ENCODE results near the gene ZNF792.
"Not testable (repeated sequence)": the region's sequence is repeated elsewhere in the genome, so short reads cannot be mapped to it uniquely, and the experiment has no call there.

The ZNF792 gene

DNA sequence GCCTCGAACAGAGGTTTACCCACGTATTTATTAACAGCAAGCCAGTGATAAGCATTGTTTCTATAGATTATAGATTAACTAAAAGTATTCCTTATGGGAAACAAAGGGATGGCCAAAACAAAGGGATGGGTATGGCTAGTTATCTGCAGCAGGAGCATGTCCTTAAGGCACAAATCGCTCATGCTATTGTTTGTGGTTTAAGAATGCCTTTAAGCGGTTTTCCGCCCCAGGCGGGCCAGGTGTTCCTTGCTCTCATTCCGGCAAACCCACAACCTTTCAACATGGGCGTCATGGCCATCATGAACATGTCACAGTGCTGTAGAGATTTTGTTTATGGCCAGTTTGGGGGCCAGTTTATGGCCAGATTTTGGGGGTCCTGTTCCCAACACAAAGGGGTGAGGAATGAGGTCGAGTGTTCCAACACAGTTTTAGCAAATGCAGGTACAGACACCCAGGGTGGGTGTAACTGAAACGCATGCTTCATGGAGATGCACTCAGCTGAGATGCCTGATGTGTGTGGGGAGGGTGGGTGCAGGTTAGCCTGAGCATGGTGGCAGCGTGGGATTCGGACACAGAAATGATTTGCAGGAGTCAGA lies 6.3 kb upstream of the ZNF792 start:
- not testable (repeated sequence) for DNase-seq

DNA sequence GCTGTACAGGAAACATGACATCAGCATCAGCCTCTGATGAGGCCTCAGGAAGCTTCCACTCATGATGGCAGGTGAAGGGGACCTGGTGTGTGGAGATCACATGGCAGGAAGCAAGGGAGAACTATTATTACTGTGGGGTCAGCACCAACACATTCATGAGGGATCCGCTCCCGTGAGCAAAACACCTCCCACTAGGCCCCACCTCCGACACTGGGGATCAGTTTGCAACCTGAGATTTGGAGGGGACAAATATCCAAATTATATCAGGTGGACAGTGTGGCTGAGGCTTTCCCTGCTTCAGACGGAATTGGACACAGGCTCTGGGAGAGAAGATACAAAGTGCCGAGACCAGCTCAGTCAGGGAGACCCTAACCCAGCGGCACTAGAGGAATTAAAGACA lies 5.7 kb upstream of the ZNF792 start:
- DNase-seq: no peak

DNA sequence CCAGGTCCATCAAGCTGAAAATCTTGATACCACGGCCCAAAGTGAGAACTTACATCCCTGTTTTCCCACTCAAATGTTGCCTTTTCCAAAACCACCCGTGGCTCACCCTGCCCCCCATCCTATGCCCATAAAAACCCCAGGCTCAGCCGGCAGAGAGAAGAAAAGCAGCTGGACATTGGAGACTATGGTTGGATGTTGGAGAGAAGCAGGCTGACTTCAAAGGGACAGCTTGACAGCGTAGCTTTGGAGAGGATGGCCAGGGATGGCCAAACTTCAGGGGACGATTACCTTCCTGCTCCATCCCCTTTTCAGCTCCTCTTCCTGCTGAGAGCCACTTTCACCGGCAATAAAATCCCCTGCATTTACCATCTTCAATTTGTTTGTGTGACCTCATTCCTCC lies 3.5 kb upstream of the ZNF792 start:
- DNase-seq: no peak

DNA sequence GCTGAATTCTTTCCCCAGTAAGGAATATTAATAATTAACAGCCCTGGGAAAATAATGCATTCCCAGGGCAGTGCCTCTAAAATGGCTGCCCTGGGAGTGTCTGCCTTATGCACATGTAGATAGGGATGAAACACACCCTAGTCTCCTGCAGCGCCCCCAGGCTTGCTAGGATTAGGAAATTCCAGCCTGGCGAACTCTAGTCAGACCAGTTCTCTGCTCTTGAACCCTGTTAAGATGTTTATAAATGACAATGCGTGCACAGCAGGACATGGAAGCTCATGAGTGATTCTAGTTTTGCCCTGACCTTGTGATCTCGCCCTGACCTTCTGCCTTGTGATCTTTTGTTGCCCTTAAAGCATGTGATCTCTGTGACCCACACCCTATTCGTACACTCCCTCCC lies 1.5 kb upstream of the ZNF792 start:
- DNase-seq: not testable (repeated sequence)

DNA sequence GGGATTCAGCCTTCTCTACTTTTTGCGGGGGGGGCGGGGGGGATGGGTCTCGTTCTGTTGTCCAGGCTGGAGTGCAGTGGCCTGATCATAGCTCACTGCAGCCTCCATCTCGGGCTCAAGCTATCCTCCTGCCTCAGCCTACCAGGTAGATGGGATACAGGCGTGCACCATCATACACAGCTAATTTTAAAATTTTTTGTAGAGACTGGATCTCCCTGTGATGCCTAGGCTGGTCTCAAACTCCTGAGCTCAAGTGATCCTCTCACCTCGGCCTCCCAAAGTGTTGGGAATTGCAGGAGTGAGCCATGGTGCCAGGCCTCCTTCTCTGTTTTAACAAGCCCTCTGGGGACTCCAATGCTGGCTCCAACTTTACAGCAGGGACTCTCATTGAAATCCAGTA lies 569 bp upstream of the ZNF792 start:
- no peak for DNase-seq

DNA sequence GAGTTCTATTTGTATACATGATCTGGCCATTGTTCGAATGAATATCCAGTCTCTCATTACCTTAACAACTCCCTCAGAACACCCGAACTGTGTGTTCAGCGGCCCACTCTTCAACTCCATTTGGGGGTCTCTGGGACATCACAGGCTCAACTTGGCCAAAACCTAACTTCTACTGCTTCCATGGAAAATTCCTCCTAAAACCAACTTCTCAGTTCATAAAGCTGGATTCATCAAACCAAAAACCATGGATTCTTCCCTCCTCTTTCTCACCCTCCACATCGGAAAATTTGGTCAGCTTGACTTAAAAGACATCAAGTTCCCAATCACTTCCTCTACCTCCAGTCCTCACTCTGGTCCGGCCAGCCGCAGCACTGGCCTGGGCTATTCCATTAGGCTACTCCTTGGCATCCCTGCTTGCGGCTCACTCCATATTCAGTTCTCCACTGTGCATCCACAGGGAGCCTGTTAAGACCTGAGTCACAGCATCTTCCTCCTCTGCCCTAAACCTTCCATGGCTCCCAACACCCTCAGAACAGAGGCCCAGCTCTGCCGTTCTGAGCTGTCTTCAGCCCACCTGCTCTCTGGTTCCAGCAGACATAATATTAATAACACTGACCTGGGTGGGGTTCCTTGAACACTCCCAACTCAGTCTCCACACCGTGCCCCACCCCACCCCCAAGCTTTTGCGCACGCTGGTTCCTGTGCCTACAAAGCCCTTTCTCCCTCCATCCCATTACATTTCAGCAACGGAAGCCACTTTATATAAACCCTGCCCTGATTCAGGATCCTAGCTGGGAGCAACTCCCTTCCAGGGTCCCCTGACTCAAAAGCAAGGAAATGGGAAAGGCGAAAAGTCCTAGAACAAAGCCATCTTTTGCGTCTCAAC lies 1.1 kb downstream of the ZNF792 start:
- no peak for DNase-seq

DNA sequence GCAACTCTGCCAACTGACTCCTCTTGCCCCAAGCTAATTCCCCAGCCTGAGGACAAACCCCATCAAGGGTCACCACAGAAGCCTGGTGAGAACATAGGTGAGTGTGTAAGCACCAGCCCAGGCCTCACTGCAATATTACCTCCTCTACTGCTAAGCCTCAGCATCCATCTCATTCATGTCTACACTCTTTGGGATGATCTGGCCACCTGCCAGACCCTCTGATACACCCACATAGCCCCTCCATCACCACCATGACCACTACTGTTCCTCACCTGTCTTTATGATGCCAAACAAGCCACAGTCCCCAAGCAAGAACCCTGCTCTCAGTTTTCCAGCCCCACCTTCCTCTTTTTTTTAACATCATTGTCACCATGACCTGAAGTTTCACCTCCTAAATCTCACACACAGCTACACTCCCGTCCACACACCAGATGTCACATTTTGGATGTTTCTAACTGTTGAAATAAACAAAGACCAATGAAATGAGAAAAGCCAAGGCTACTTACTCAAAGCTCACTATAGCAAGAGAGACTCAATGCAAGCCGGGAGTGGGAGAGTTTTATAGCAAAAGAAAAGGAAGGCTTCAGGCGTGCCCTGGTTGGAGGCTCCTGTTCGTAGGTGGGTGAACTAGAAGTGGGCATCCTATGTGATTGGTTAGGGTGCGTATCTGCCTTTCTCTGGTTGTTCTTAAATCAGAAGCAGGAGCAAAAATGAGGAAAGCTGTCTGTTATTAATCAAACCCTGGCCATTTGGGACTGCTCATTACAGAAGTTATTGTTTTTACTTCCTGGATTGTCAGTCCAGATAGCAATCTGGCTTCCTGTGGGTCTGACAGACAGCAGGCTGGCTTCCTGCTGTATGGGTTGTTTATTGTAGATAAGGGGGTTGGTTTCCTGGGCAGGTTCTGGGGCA lies 2.0 kb downstream of the ZNF792 start:
- no peak for DNase-seq

DNA sequence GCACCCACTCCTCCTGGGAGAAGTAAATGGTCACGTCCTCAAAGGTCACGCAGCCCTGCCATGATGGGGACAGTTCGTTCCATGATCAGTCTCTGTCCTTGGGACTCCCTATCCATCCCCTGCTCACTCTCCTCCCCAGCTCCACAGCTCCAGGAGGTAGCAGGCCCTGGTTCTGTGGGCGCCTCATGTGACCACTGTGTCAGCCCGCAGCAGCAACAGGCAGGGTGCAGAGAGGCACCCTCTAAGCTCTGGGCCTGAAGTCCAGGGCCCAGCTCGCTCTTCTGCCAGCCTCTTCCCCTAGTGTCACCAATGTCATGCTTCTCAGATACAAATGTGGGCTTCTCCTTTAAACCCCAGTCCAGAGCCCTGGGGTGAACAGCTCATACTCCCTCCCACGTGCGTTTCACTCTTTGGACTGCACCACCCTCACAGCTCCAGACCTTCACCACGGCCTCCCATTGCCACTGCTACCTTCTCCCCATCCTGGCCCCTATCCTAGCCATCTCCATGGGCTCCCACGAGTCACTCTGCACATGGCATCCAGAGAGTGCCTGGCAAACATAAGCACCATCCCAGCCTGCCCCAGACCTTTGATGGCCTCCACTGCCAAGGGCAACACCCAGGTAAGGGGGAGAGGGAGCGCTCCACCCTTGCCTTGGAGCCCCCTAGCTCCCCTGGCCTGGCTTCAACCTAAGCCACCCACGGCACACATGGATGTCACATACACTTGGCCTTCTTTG lies 2.9 kb downstream of the ZNF792 start:
- DNase-seq: no peak

DNA sequence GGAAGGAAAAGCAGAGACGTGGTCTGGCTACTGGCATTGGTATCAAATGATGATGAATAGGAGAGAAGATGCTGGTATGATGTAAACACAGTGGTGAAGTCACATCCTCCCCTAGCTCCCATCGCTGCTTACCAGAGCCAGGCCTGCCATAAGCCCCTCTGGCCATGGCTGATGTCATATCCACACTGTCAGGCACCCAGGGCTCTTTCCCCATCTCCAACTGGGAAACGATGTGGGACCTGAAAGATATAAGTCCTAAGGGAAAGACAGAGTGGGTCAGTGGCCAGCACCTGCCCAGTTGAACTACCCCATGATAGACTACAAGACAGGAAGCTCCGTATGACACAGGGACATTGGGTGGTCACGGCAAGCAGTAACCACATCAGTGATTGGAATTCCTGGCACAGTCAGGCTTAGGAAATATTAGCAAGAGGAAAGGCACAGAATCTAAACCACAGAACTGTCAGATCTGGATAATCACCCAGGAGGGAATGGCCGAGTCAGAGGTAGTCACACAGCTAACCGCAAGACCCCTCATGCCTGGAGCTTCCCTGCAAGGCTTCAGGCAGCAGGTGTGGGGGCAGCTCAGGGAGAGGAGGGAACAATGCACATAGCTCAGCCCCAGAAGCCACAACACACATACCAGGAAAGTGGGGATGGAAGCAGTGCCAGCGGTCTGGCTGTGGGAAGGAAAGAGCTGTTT lies 3.8 kb downstream of the ZNF792 start:
- no peak for DNase-seq

DNA sequence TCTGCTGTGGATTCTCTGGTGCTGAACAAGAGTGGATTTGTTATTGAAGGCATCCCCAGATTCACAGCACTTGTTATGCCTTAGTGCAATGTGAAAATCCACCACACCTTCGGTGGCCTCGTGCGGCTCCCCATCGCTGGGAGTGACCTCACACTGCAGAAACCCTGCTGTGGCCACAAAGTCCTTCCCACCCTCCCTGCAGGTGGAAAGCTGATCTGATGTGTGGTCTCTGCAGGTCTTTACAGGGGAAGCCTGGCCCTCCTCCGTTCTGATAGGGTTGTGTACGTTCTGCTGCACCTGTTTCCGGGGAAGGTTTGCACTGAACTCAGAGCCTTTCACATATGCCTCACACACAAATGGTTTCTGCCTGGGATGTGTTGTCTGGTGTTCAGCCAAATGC lies 5.0 kb downstream of the ZNF792 start:
- no peak for DNase-seq

DNA sequence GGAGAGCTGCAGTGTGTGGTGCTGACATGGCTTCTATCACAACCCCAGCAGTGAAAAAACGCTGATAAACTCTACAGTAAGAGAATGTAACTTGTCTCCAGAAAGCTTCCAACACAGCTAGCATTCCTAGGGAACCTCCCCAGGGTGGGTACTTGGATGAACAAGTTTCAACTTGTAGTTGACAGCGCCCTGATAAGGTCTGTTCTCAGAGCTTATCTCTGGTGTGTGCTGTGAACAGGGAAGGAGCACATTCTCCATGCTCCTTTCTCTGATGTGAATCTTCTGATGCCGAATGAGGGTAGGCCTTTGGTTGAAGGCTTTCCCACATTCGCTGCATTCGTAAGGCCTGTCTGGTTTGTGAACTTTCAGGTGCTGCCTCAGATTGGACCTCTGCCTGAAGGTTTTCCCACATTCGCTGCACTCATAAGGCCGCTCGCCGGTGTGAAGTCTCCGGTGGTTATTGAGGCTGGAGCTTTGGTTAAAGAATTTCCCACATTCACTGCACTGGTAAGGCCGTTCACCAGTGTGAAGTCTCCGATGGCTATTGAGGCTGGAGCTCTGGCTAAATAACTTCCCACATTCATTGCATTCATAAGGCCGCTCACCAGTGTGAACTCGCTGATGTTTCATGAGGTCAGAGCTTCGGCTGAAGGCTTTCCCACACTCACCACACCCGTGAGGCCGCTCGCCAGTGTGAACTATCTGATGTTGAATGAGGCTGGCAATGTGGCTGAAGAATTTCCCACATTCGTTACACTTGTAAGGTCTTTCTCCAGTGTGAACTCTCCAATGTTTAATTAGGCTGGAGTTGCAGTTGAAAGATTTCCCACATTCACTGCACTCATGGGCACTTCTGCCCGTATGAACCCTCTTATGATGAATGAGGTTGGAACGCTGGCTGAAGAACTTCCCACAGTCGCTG lies 5.9 kb downstream of the ZNF792 start:
- DNase-seq: no peak

DNA sequence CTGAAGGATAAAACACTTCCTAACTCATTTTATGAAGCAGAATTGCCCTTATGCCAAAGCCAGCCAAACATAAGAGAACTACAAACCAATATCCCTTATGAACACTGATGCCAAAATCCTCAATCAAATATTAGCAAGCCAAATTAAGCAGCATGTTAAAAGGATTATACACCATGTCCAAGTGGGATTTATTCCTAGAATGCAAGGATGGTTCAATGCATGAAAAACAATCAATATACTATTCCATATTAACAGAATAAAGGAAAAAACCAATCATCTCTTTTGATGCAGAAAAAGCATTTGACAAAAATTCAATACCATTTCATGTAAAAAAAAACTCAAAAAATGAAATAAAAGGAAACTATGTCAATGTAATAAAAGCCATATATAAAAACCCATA lies 10.9 kb downstream of the ZNF792 start:
- no peak for DNase-seq

DNA sequence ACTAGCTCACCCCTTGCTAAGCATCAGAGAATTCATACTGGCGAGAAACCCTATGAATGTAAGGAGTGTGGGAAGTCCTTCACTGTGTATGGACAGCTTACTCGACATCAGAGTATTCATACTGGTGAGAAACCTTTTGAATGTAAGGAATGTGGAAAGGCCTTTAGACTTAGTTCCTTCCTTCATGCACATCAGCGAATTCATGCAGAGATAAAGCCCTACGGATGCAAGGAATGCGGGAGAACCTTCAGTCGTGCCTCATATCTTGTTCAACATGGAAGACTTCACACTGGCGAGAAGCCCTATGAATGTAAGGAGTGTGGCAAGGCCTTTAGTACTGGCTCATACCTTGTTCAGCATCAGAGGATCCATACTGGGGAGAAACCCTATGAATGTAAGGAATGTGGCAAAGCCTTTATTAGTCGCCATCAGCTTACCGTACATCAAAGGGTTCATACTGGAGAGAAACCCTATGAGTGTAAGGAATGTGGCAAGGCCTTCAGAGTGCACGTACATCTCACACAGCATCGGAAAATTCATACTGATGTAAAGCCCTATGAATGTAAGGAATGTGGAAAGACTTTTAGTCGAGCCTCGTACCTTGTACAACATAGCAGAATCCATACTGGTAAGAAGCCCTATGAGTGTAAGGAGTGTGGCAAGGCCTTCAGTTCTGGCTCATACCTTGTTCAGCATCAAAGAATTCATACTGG lies 20.0 kb downstream of the ZNF792 start:
- no peak for DNase-seq

DNA sequence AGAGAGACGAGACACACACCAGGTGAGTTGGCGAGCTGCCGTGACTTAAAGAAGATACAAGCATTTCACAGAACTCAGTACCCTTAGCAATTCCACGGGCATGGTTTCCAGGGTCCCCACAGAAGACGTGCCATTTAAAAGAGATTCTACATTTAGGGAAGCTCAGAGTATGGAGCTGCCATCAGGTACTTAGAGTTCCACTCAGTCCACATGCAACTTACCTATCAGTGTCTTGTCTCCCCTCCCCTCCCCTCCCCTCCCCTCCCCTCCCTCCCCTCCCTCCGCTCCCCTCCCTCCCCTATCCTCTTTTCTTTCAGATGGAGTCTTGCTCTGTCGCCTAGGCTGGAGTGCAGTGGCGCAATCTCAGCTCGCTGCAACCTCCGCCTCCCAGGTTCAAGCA lies 25.1 kb downstream of the ZNF792 start:
- DNase-seq: no peak

DNA sequence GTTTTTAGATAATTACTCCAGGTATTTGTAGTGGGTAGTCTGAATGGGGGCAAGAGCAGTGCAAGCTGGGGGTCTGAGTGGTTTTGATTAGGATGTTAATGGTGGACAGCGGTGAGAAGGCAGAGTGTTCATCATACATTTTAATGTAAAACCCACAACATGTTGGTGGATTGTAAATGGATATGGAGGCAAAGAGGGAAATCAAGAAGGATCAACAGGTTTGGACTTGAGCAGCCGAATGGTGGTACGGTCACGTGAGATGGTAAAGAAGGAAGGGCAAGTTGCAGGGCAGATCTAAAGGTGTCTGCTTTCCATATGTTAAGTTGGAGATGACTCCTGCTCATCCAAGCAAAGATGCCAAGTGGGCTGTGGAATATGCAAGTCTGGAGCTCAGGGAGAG lies 27.8 kb downstream of the ZNF792 start:
- no peak for DNase-seq

DNA sequence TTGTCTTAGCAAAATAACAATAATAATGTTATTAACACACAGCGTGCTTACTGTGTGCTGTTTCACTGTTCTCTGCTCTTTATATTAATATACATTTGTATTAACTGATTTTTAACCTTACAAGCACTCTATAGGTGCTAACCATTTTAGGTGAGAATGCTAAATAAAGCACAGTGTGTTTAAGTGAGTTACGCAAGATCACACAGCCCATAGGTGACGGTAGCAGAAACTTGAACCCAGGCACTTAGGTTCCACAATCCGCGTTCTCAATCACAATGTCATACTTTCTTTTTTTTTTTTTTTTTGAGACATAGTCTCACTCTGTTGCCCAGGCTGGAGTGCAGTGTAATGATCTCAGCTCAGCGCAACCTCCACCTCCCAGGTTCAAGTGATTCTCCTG lies 31.5 kb downstream of the ZNF792 start:
- DNase-seq: no peak

DNA sequence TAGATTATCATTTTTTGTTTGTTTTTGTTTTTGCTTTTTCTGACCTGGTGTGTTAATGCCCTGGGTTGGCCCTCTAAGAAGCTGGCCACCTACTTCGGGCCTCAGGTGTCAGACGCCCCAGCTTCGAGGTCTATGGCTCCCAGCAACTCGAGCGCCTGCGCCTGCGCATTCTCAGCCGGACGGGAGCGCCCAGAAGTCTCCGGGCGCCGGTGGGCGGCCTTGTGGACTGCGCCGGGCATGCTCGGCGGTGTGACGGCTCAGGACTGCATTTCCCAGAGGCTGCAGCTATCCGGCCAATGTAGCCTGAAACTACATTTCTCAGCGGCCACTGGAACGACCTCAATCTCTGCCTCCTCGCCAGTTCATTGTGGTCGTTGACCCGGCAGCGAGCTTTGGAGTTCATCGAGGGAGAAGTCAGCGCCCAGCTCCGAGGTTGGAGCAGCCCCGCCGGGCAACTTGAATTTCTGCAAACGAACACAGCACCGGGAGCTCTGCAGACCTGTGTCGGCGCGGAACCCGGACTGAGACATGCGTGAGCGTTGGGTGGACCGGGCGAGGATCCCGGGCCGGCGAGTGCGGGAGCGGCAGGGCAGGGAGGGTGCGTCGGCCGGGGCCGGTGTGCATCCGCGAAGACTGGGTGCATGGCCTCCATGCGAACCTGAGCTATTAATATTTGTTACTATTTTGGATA lies 37.2 kb downstream of the ZNF792 start, which contains the start of gene ZNF30:
TSS of gene ZNF30 (plus strand) at position 219 of the 691 bp plus-strand sequence. CDS start 3,045 bp downstream, outside the sequence.
- peak; percentile 91 for DNase-seq

DNA sequence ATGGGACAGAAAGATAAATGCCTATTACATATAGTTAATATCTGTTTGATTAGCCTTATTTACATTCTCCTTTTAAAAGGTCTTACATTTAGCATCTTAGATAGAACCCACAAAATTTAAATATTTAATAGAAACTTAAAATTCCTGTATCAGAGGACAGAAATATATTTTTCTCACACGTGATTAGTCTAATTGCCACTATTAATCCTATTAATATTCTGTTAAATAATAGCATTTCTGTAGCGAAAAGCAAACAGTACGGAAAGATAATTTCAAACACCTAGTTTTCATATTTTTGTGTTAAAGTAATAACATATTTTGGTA lies 37.7 kb downstream of the ZNF792 start:
- no peak for DNase-seq

DNA sequence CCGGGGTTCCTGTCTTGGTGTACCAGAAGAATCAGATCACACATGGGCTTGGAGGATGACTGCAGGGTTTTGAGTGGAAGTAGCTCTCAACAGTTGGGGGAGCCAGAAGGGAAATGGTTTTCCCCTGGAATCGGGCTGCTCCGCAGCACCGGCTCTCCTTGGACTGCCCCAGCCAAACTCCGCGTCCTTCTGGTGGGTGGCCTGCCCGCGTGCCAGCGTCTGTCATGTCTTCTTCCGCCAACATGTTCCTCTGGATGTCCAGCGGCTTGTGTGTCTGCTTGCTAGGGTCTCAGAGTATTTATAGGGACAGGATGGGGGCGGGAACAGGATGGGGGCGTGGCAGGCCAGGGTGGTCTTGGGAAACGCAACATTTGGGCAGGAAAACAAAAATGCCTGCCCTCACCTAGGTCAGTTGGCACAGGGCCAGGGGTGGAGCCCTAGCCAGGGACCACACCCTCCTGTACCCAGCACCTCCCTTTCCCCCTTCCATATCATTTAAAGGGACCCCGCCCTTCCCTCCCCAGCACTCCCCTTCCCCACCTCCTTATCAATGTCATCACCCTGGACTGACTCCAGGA lies 38.7 kb downstream of the ZNF792 start:
- no peak for DNase-seq
